ENCODE results near the gene SAP30BP.

The SAP30BP gene

DNA sequence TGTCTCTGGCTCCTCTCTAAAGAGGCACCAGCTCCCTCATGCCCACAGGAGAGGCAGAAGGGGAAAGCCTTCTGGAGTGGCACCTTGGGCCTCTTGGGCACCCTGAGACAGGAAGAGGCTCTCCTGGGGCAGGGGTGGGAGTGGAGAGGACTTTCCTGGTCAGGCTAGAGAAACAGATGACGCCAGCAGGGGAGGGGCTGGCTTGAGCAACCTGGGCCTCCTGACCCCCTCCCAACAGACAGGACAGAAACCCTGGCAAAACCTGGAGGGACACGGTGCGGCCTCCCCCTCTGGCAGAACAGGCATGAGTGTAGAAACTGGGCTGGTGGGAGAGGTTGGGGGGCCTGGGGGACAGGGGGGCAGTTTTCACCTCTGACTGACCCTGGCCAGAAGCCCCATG, 27.8 kb upstream of the SAP30BP start:
- no peaks in the 10 kb centered on the region for H3K4me1 ChIP-seq (ENCODE audit: control insufficient read depth, insufficient read depth, low read length, poor library complexity, severe bottlenecking)
- DNase-seq, result no peak
- H3K36me3 ChIP-seq (ENCODE audit: control insufficient read depth, insufficient read depth, low read length), result no peaks in the 10 kb centered on the region
- H3K4me3 ChIP-seq (ENCODE audit: insufficient read depth, low read depth, low read length, poor library complexity, severe bottlenecking), result no peak overlapping the region
- H3K9me3 ChIP-seq (ENCODE audit: control insufficient read depth, low read length), result no peaks in the 10 kb centered on the region
- H3K27me3 ChIP-seq (replicated peaks; ENCODE audit: control insufficient read depth, insufficient read depth, low read length, poor library complexity, severe bottlenecking), result no peaks in the 10 kb centered on the region
- H3K27ac ChIP-seq (ENCODE audit: insufficient read depth, low read length, poor library complexity, severe bottlenecking), result no peak overlapping the region

DNA sequence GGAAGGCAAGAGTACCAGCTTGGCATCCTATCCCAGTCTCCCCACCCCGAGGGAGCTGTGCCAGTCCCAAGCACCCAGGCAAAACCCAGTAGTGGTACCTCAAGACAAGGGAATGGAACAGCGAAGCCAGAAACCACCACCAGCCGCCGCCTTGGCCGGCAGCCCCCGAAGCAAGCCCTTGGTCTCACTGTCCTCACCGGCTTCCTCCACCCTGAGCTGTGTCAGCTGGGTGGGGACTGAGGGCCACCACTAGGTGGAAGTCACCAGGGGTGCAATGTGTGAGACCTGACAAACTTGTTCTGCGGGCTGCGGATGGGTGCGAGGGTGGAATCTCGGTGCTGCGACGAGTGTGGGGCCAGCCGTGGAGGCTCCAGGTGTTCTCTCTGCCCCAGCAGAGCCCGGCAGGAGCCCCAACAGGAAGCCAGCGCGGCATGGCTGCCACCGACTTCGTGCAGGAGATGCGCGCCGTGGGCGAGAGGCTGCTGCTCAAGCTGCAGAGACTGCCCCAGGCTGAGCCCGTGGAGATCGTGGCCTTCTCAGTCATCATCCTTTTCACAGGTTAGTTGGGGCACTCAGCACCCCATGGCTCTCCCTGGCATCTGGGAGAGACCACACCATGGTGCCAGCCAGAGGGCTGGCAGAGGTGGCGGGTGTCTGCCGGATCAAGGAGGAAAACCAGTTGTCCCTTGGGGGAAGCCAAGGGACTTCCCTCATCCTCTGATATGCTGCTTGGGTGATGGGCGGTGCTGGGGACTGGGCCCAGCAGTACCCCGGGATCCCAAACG, 27.2 kb upstream of the SAP30BP start:
- Histone ChIP-seq H3K36me3 (ENCODE audit: control insufficient read depth, insufficient read depth, low read length) (no peaks in the 10 kb centered on the region), H3K9me3 (ENCODE audit: control insufficient read depth, low read length) (no peaks in the 10 kb centered on the region), H3K4me1 (ENCODE audit: control insufficient read depth, insufficient read depth, low read length, poor library complexity, severe bottlenecking) (no peaks in the 10 kb centered on the region), H3K4me3 (ENCODE audit: insufficient read depth, low read depth, low read length, poor library complexity, severe bottlenecking) (no peak overlapping the region), H3K27me3 (replicated peaks; ENCODE audit: control insufficient read depth, insufficient read depth, low read length, poor library complexity, severe bottlenecking) (no peaks in the 10 kb centered on the region), H3K27ac (ENCODE audit: insufficient read depth, low read length, poor library complexity, severe bottlenecking) (no peak overlapping the region)
- DNase-seq, result no peak

DNA sequence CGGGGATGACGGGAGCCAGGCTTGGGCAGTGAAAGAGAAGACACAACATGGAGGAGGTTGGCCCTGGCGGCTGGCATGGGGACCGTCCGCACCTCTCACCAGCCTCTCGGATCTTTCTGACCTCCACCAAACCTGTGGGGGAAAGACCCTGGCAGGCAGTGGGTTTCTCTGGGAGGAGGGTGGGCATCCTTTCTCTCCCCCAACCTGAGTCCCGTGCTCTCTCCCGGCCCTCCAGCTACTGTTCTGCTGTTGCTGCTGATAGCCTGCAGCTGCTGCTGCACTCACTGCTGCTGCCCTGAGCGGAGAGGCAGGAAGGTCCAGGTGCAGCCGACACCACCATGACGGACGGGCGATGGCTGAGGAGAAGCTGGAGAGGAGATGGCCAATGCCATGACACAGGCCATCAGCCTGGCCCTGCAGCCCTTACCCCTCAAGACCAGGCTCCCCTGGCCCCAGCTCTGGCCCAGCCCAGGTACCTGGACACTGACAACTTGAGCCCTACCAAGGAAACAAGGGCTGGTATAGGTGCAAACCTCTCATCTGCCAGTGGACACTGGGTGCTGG, 26.5 kb upstream of the SAP30BP start:
- Histone ChIP-seq H3K9me3 (ENCODE audit: control insufficient read depth, low read length) (no peaks in the 10 kb centered on the region), H3K36me3 (ENCODE audit: control insufficient read depth, insufficient read depth, low read length) (no peaks in the 10 kb centered on the region), H3K27me3 (replicated peaks; ENCODE audit: control insufficient read depth, insufficient read depth, low read length, poor library complexity, severe bottlenecking) (no peaks in the 10 kb centered on the region), H3K4me1 (ENCODE audit: control insufficient read depth, insufficient read depth, low read length, poor library complexity, severe bottlenecking) (no peaks in the 10 kb centered on the region), H3K4me3 (ENCODE audit: insufficient read depth, low read depth, low read length, poor library complexity, severe bottlenecking) (no peak overlapping the region), H3K27ac (ENCODE audit: insufficient read depth, low read length, poor library complexity, severe bottlenecking) (no peak overlapping the region)
- no peak for DNase-seq

DNA sequence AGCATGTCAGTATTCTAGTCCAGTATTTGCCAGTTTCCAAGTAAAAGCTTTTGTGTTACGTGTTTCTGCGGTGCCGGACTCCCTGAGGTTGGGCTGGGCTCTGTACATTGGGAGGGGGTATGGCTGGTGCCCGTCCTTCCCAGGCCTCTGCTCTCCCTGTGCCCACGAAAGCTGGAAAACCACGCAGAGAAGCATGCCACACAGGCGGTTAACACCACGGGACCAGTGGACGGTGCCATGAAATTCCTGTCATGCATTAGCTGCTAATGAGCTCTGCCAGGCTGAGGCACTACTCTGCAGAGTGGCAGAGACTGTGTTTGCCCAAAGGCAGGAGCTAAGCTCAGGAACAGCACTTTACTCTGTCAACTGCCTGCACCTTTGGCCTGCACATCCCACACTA, 25.8 kb upstream of the SAP30BP start:
- no peaks in the 10 kb centered on the region for H3K36me3 ChIP-seq (ENCODE audit: control insufficient read depth, insufficient read depth, low read length)
- H3K27me3 ChIP-seq (replicated peaks; ENCODE audit: control insufficient read depth, insufficient read depth, low read length, poor library complexity, severe bottlenecking), result no peaks in the 10 kb centered on the region
- no peak for DNase-seq
- H3K4me3 ChIP-seq (ENCODE audit: insufficient read depth, low read depth, low read length, poor library complexity, severe bottlenecking), result no peak overlapping the region
- no peaks in the 10 kb centered on the region for H3K9me3 ChIP-seq (ENCODE audit: control insufficient read depth, low read length)
- H3K4me1 ChIP-seq (ENCODE audit: control insufficient read depth, insufficient read depth, low read length, poor library complexity, severe bottlenecking), result no peaks in the 10 kb centered on the region
- no peak overlapping the region for H3K27ac ChIP-seq (ENCODE audit: insufficient read depth, low read length, poor library complexity, severe bottlenecking)

DNA sequence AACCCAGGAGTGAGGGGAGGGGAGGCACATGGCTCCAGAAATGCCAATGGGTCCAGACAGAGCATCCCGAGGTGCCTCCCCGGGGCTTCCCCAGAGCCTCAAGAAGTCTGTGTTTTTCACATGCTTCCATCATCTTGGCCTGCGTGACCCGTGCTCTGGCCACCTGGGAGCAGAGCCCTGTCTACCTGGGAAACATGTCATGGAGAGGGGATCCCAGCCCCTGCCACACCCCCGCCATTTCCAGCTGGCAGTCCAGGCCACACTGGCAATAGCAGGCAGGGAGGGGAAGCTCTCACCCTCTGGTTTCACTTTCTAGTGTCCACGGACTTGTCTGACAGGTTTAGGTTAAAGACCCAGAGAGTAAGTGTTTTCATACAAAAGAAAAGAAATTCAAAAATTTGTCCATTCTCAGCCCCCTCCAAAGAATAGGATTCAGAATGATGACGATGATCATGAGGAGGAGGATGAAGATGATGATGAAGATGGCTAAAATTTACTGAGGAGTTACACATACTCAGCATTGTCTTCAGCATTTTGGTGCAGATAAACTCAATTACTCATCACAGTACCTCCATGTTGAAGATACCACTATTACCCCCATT, 24.9 kb upstream of the SAP30BP start:
- no peaks in the 10 kb centered on the region for H3K9me3 ChIP-seq (ENCODE audit: control insufficient read depth, low read length)
- no peaks in the 10 kb centered on the region for H3K27me3 ChIP-seq (replicated peaks; ENCODE audit: control insufficient read depth, insufficient read depth, low read length, poor library complexity, severe bottlenecking)
- H3K4me1 ChIP-seq (ENCODE audit: control insufficient read depth, insufficient read depth, low read length, poor library complexity, severe bottlenecking), result no peaks in the 10 kb centered on the region
- no peak overlapping the region for H3K27ac ChIP-seq (ENCODE audit: insufficient read depth, low read length, poor library complexity, severe bottlenecking)
- no peak for DNase-seq
- H3K4me3 ChIP-seq (ENCODE audit: insufficient read depth, low read depth, low read length, poor library complexity, severe bottlenecking), result no peak overlapping the region
- H3K36me3 ChIP-seq (ENCODE audit: control insufficient read depth, insufficient read depth, low read length), result no peaks in the 10 kb centered on the region

DNA sequence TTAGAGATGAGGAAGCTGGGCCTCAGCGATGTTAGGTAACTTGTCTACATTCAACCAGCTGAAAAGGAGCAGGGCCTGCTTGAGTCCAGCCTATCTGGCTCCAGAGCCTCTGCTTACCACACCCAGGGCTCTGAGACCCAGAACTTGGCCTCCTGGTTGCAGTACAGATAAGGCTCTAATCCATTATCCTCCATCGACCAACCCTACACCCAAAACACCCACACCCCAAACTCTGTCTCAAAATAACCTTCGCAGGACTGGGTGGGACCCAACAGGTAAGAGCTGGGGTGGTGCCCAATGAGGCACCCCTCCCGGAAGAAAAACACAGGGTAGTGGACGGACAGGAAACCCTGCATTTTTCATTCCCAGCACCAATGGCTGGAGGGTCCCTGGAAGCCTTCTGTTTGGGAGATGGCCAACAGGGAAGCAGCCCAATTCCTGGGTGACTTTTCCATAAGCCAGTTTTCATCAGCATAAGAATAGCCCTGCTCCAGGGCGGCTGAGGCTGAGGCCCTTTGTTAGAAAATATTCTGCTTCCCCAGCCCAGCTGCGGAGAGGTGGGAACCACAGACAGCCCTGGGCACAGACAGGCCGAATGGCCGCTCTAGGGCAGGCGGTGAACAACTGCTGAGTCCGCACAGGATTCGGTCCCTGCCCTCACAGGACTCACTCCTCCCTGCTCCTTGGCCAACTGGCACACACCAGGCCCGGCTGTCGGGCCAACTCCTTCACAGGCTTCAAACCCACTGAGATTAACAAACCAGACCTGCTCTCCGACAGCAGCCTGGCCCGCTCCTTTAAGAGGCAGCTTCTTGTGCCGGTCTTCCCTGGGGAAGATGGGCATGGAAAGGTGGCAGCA, 24.1 kb upstream of the SAP30BP start:
- H3K36me3 ChIP-seq (ENCODE audit: control insufficient read depth, insufficient read depth, low read length), result no peaks in the 10 kb centered on the region
- no peaks in the 10 kb centered on the region for H3K4me1 ChIP-seq (ENCODE audit: control insufficient read depth, insufficient read depth, low read length, poor library complexity, severe bottlenecking)
- H3K9me3 ChIP-seq (ENCODE audit: control insufficient read depth, low read length), result no peaks in the 10 kb centered on the region
- H3K27ac ChIP-seq (ENCODE audit: insufficient read depth, low read length, poor library complexity, severe bottlenecking), result no peak overlapping the region
- no peak for DNase-seq
- no peak overlapping the region for H3K4me3 ChIP-seq (ENCODE audit: insufficient read depth, low read depth, low read length, poor library complexity, severe bottlenecking)
- no peaks in the 10 kb centered on the region for H3K27me3 ChIP-seq (replicated peaks; ENCODE audit: control insufficient read depth, insufficient read depth, low read length, poor library complexity, severe bottlenecking)

DNA sequence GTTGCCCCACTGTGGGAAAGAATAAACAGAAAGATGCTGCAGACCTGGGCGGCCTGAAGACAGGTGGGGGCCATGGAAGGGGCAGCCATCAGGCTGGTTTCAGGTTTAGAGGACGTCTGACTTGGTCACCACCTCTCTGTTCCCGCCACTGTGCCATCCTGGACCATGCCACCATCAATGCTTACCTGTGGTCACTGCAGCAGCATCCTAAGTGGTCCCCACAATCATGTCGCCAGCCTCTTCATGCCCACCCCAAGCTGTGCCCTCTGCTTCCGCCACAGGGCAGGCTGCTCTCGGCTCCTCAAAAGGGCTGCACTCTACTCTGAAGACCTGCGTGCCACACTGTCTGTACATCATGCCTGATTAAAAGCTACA, 23.5 kb upstream of the SAP30BP start:
- DNase-seq, result no peak
- H3K4me3 ChIP-seq (ENCODE audit: insufficient read depth, low read depth, low read length, poor library complexity, severe bottlenecking), result no peak overlapping the region
- no peak overlapping the region for H3K27ac ChIP-seq (ENCODE audit: insufficient read depth, low read length, poor library complexity, severe bottlenecking)
- H3K27me3 ChIP-seq (replicated peaks; ENCODE audit: control insufficient read depth, insufficient read depth, low read length, poor library complexity, severe bottlenecking), result no peaks in the 10 kb centered on the region
- H3K36me3 ChIP-seq (ENCODE audit: control insufficient read depth, insufficient read depth, low read length), result no peaks in the 10 kb centered on the region
- H3K4me1 ChIP-seq (ENCODE audit: control insufficient read depth, insufficient read depth, low read length, poor library complexity, severe bottlenecking), result no peaks in the 10 kb centered on the region
- H3K9me3 ChIP-seq (ENCODE audit: control insufficient read depth, low read length), result no peaks in the 10 kb centered on the region

DNA sequence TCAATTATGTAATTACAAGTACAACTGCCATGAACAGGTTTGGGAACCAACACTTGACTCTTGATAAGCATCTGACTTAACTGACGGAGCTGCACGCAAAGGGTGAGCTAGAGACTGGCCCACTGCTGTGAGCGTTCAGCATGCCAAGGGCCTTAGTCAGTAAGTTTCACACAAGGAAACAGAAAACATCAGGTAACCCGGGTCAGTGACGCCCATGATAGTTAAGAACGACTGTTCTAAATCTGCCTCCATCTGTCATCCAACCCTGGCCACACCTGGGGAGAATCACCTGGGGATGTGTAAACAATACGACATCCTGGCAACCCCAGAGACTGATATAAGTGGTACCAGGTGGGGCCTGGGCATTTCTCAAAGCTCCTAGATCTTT, 21.6 kb upstream of the SAP30BP start:
- no peak overlapping the region for H3K4me3 ChIP-seq (ENCODE audit: insufficient read depth, low read depth, low read length, poor library complexity, severe bottlenecking)
- H3K27ac ChIP-seq (ENCODE audit: insufficient read depth, low read length, poor library complexity, severe bottlenecking), result no peak overlapping the region
- DNase-seq, result no peak
- H3K36me3 ChIP-seq (ENCODE audit: control insufficient read depth, insufficient read depth, low read length), result peaks cover 14% of the 10 kb centered on the region
- no peaks in the 10 kb centered on the region for H3K4me1 ChIP-seq (ENCODE audit: control insufficient read depth, insufficient read depth, low read length, poor library complexity, severe bottlenecking)
- no peaks in the 10 kb centered on the region for H3K27me3 ChIP-seq (replicated peaks; ENCODE audit: control insufficient read depth, insufficient read depth, low read length, poor library complexity, severe bottlenecking)
- H3K9me3 ChIP-seq (ENCODE audit: control insufficient read depth, low read length), result no peaks in the 10 kb centered on the region

DNA sequence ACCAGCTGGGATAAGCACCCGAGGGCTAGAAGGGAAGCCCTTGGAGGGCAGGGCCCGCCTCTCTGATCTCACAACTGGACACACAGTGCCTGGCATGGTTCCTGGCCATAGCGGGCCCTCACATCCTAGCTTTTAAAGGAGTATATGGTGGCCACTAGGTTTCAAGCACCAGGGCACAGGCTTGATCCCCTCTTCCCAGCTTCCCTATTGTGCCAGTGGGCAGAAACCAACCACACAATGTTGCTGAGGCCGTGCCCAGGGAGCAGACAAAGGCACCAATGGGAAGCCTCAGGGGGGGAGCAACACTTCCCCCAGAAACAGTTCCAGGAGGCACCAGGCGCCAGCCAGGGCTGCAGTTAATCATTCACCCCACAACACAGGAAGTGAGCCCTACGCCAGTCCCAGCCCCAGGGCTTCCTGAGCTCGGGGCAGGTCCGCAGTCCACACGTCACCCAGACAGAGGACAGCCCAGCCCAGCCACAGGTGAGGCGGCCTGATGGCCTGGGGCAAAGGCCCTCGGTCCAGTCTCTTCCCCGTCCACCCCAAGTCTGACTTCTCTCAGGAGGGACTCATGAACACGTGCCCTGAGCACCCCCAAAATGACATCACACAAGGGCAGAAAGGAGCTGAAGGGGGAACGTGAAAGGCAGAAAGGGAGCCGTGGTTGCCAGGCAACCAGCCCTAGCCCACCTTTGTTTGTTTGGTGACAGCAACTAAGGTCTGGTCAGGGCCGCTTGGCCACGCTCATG, 21.1 kb upstream of the SAP30BP start:
- Histone ChIP-seq H3K9me3 (ENCODE audit: control insufficient read depth, low read length) (no peaks in the 10 kb centered on the region), H3K27ac (ENCODE audit: insufficient read depth, low read length, poor library complexity, severe bottlenecking) (no peak overlapping the region)
- DNase-seq, result no peak

More for the DNA sequence above, 21.1 kb upstream of the SAP30BP start:
- no peaks in the 10 kb centered on the region for H3K27me3 ChIP-seq (replicated peaks; ENCODE audit: control insufficient read depth, insufficient read depth, low read length, poor library complexity, severe bottlenecking)
- H3K36me3 ChIP-seq (ENCODE audit: control insufficient read depth, insufficient read depth, low read length), result peaks cover 16% of the 10 kb centered on the region
- no peak overlapping the region for H3K4me3 ChIP-seq (ENCODE audit: insufficient read depth, low read depth, low read length, poor library complexity, severe bottlenecking)
- no peaks in the 10 kb centered on the region for H3K4me1 ChIP-seq (ENCODE audit: control insufficient read depth, insufficient read depth, low read length, poor library complexity, severe bottlenecking)
